Breast epithelium (tissue), 4 donors: ENCODE results near the gene CENPQ. TPM values are rescaled to one million over a fixed set of nuclear protein-coding genes. Genes with fewer than 3 reads are reported as not detected.

ENCODE experiments used
- DNase-seq, 2 donors: peaks; one replicate each; pipeline ENCODE4 v3.0.0-alpha.2; 2019; ENCODE audit warnings: low spot score in 2 of 2
- H3K27ac ChIP-seq, 2 donors: fragments of 200-600 bp; sonication (generic) in 1 of 2; one replicate each; pipeline ENCODE4 v1.5.1; 2016 to 2019; ENCODE audit warnings: mild to moderate bottlenecking in 1 of 2
- H3K27me3 ChIP-seq, 2 donors: fragments of 200-600 bp; sonication (generic) in 1 of 2; one replicate each; pipeline versions ENCODE4 v1.5.1 to v1.6.0; 2017 to 2019; ENCODE audit warnings: control low read depth in 1 of 2, mild to moderate bottlenecking in 1 of 2
- H3K36me3 ChIP-seq: fragments of 200-600 bp; one replicate; pipeline ENCODE4 v1.5.1; 2019
- H3K4me1 ChIP-seq, 2 donors: fragments of 200-600 bp; sonication (generic); one replicate each; pipeline ENCODE4 v1.5.1; 2016 to 2019; ENCODE audit warnings: control low read depth in 1 of 2
- H3K4me3 ChIP-seq, 3 donors: fragments of 200-600 bp; sonication (generic); 1 replicate in 2 of 3; 2 replicates in 1 of 3; pipeline ENCODE4 v1.5.1; 2016 to 2019; ENCODE audit warnings: mild to moderate bottlenecking in 3 of 3, moderate library complexity in 2 of 3
- H3K9me3 ChIP-seq, 2 donors: fragments of 200-600 bp; sonication (generic) in 1 of 2; one replicate each; pipeline ENCODE4 v1.5.1; 2016 to 2019; ENCODE audit warnings: control low read depth in 1 of 2
- POLR2A ChIP-seq: fragments of 450-650 bp; IDR thresholded peaks from one replicate; pipeline ENCODE4 v1.6.1; 2016; ENCODE audit warnings: antibody characterized with exemption, mild to moderate bottlenecking, moderate library complexity
- POLR2AphosphoS5 ChIP-seq, 3 donors: sonication (generic); formaldehyde crosslinking; IDR thresholded peaks; one replicate each; pipeline ENCODE4 v1.6.1; 2017; ENCODE audit warnings: antibody characterized with exemption in 3 of 3
- intact Hi-C: fragments of 100-400 bp; cut with DNase I; formaldehyde crosslinking; loops from one replicate; pipeline ENCODE4 v1.15.1; 2023; ENCODE audit warnings: low total_unique reads
- total RNA-seq, 3 donors: library from RNA; depleted of rRNA; stranded (reverse); fragments of >200 nt; gene quantifications; one replicate each; pipeline ENCODE4 v1.1.0, GENCODE V29; 2016
- TF ChIP-seq, protein P1 (sequence below), 3 donors: fragments of 450-650 bp; IDR thresholded peaks; one replicate each; pipeline ENCODE4 v1.5.1; 2016 to 2017; ENCODE audit warnings: antibody characterized with exemption in 3 of 3, mild to moderate bottlenecking in 3 of 3, moderate library complexity in 3 of 3

CENPQ gene
- total RNA-seq, 3 donors from 2014 or later, result 2.9 to 9.7 (median 6.4) TPM

GRCh38 chr6:49430866-49431265 is 32.3 kb upstream of the CENPQ start:
- no peaks in the 10 kb centered on the region for H3K36me3 ChIP-seq

DNA sequence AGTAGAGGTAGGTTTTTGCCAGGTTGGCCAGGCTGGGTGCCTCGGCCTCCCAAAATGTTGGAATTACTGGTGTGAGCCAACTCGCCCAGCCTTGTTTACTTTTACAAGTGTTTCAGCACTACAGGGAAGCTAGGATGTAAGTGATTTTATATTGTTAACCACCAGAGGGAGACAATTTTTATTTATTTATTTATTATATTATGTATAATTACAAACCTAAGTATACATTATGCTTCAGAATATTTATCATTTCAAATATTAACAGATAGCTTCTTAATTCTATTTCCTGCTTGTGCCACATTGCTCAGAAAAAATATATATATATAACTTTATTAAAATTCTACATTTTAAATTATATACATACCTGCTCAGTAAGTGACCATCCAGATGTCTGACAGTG is 9.9 kb upstream of the CENPQ start:
- H3K27ac ChIP-seq, result no peak overlapping the region
- TF ChIP-seq, protein P1, sequence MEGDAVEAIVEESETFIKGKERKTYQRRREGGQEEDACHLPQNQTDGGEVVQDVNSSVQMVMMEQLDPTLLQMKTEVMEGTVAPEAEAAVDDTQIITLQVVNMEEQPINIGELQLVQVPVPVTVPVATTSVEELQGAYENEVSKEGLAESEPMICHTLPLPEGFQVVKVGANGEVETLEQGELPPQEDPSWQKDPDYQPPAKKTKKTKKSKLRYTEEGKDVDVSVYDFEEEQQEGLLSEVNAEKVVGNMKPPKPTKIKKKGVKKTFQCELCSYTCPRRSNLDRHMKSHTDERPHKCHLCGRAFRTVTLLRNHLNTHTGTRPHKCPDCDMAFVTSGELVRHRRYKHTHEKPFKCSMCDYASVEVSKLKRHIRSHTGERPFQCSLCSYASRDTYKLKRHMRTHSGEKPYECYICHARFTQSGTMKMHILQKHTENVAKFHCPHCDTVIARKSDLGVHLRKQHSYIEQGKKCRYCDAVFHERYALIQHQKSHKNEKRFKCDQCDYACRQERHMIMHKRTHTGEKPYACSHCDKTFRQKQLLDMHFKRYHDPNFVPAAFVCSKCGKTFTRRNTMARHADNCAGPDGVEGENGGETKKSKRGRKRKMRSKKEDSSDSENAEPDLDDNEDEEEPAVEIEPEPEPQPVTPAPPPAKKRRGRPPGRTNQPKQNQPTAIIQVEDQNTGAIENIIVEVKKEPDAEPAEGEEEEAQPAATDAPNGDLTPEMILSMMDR (IDR thresholded peaks at IDR 0.05), result no peak
- no peak for TF ChIP-seq POLR2A
- no peak for TF ChIP-seq POLR2AphosphoS5 (IDR thresholded peaks at IDR 0.05)
- no peak overlapping the region for H3K4me3 ChIP-seq
- H3K36me3 ChIP-seq, result peaks cover 7% of the 10 kb centered on the region
- H3K9me3 ChIP-seq, result no peaks in the 10 kb centered on the region
- DNase-seq, result no peak
- intact Hi-C loops, result no loop called here
- no peaks in the 10 kb centered on the region for H3K27me3 ChIP-seq
- no peaks in the 10 kb centered on the region for H3K4me1 ChIP-seq

More at GRCh38 chr6:49430866-49431265, 32.3 kb upstream of the CENPQ start:
- Histone ChIP-seq H3K27me3 (no peaks in the 10 kb centered on the region), H3K27ac (no peak overlapping the region), H3K4me3 (no peak overlapping the region), H3K9me3 (no peaks in the 10 kb centered on the region), H3K4me1 (no peaks in the 10 kb centered on the region)
- no peak for DNase-seq
- intact Hi-C loops, result no loop called here
- TF ChIP-seq POLR2A (no peak), POLR2AphosphoS5 (IDR thresholded peaks at IDR 0.05) (no peak)
- TF ChIP-seq, protein P1 (IDR thresholded peaks at IDR 0.05), result no peak

DNA sequence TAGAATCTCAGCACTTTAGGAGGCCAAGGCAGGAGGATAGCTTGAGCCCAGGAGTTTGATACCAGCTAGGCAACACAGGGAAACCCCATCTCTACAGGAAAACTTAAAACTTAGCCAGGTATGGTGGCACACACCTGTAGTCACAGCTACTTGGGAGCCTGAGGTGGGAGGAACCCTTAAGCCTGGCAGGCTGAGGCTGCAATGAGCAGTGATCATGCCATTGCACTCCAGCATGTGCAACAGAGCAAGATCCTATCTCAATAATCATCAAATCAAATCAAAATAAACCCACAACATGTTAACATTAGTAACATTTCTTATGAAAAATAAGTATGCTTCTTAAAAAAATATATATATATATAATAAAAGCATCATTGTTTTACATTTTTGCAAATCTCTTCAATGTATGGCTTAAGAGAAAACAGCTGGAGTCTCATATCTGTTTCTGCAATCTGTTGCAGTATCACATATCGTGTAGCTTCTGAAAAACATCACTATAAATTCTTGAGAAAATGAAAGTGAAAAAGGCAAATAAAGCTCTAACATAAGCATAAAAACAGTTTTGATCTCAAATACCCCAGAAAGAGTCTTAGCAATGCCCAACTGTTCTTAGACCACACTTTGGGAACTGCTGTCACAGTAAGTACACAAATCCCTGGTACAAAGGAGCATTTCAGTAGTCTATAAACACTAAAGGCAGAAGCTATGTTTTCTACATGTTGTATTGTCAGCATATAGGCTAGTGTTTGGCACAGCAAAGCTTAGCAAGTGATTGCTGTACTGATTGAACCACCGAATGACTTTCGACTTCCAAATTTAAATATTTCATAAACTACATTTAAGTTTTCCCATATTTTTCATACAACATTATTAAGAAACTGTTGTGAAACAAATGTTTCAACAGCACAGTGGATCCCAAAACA is 8.1 kb upstream of the CENPQ start:
- no peaks in the 10 kb centered on the region for H3K9me3 ChIP-seq
- intact Hi-C loops, result no loop called here
- H3K4me1 ChIP-seq, result peaks cover 0 to 3% of the 10 kb centered on the region in 2 donors
- no peak overlapping the region for H3K4me3 ChIP-seq
- no peaks in the 10 kb centered on the region for H3K27me3 ChIP-seq
- peaks cover 7% of the 10 kb centered on the region for H3K36me3 ChIP-seq
- TF ChIP-seq POLR2AphosphoS5 (IDR thresholded peaks at IDR 0.05) (no peak), POLR2A (no peak)
- TF ChIP-seq, protein P1 (IDR thresholded peaks at IDR 0.05), result no peak
- no peak overlapping the region for H3K27ac ChIP-seq
- no peak for DNase-seq

GRCh38 chr6:49457771-49458170 is 5.4 kb upstream of the CENPQ start:
- intact Hi-C loops, result no loop called here
- Histone ChIP-seq H3K4me3 (no peak overlapping the region), H3K36me3 (no peaks in the 10 kb centered on the region), H3K27ac (no peak overlapping the region), H3K9me3 (no peaks in the 10 kb centered on the region), H3K27me3 (no peaks in the 10 kb centered on the region), H3K4me1 (peaks cover 0 to 13% of the 10 kb centered on the region in 2 donors)
- no peak for DNase-seq
- TF ChIP-seq, protein P1 (IDR thresholded peaks at IDR 0.05), result no peak
- TF ChIP-seq POLR2AphosphoS5 (IDR thresholded peaks at IDR 0.05) (no peak), POLR2A (no peak)

GRCh38 chr6:49462071-49462470 is 1.1 kb upstream of the CENPQ start:
- no peaks in the 10 kb centered on the region for H3K36me3 ChIP-seq
- peak overlapping the region; percentile 75 to 89 (median 86) for H3K4me3 ChIP-seq
- no peaks in the 10 kb centered on the region for H3K27me3 ChIP-seq
- DNase-seq, result no peak
- H3K27ac ChIP-seq, result peak overlapping the region in 1 of 2 donors; percentile 96
- TF ChIP-seq POLR2A (no peak), POLR2AphosphoS5 (IDR thresholded peaks at IDR 0.05) (no peak)
- TF ChIP-seq, protein P1 (IDR thresholded peaks at IDR 0.05), result no peak
- H3K9me3 ChIP-seq, result no peaks in the 10 kb centered on the region
- intact Hi-C loops, result no loop called here
- H3K4me1 ChIP-seq, result peaks cover 0 to 13% of the 10 kb centered on the region in 2 donors
